ENCODE results near the gene SFXN5.

Gene SFXN5

DNA sequence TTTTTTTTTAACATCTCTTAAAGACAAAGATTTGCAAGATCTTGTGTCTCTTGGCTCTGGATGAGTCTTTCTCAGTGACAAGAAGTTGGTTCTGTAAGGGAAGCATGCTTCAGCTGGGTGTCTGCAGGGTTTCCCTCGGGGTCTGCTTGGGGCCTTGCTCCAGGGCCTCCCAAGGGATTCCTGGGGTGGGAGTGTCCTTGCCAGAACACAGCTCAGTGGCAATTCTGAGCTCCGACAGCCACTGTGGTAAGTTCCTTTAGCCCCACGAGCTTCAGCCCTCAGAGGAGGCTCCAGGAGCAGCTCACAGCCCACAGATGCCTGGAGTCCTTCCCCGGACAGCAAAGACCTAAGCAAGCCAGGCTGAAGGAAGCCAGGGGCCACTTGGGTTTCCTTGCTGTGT is 101.8 kb downstream of the SFXN5 start:
- FAIRE-seq = no peak

GRCh38 chr2:72968286-72968685 is 103.2 kb downstream of the SFXN5 start:
- FAIRE-seq = no peak

- FAIRE-seq = no peak
Observed at GRCh38 chr2:72965770-72966450, 105.6 kb downstream of the SFXN5 start.

DNA sequence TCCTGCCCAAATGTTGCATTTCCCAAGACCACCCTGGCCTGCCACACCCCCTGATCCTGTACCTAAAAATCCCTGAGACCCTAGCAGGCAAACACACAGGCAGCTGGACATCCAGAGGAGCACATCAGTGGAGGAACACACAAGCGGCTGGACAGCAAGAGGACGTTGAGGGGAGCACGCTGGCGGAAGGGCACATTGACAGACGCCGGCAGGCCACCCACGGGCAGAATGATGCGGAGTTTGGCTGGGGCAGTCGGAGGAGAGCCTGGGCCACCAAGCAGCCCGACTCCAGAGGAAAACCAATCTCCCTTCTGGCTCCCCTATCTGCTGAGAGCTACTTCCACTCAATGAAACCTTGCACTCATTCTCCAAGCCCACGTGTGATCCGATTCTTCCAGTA is 106.5 kb downstream of the SFXN5 start:
- no peak for FAIRE-seq

DNA sequence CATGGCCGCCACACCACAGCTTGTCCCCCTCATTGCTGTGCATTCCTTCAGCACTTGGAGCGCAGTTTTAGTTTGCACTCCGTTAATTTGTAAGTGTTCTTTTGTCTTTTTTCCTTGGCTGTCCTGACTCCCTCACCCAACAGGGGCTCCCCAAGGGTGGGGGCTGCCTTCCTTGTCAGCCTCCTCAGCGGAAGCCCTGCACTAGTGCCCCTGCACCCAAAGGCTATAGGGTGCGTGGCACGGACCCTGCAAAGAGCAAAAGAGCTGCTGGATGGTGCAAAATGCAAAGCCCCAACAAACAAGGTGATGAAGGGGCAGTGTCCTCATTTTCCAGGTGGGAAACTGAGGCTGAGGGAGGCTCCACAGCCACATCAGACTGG is 107.4 kb downstream of the SFXN5 start:
- no peak for FAIRE-seq

DNA sequence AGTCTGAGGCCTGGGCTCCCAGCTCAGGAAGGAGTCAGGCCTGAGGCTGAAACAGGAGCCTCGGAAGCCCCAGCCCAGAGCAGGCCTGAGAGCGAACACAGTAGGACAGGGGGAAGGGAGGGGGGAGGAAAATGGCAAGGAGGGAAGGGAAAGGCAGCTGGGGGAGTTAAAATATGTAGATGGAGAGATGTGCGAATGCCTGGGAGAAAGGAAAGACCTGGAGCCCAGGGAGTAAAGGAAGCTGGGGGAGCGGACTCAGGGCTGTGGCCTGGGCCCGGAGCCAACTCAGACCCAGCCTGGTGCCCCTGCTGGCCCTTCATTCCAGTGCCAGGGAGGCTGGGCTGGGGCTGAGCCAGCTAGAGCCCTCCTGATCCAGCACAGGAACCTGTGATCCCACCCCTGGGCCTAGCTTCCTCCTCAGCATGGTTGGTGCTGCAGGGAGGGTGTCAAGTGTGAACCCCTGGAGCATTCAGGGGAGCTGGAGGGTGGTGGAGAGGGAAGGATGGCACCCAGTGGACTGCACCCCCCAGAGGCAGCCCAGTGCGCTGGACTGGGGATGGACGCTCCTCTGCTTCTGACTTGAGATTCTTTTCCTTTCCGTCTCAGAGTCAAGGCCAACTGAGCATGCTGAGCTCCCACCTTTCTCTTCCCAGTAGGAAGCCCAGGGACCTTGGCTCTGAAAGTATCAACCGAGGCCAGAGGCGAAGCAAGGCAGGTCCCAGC is 107.9 kb downstream of the SFXN5 start:
- no peak for FAIRE-seq

DNA sequence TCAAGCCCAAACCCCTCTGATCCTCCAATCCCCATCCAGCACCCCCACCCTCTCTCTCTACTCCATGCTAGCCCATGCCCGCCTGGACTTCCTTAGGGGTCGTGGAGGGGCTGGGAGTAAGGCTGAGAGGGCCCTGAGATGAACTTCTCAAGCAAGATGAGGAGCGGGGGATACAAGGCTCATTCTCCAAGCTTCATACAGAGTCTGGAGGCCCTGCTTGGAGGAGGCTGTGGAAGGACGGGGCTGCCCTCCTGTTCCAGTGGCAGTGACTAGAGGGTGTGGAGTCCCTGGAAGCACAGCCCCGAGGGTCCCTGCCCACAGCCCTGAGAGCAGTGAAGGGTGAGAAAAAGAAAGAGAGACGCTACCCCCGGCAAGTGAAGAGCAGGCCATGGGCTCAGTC is 108.6 kb downstream of the SFXN5 start:
- no peak for FAIRE-seq

- no peak for FAIRE-seq
Observed at GRCh38 chr2:72961853-72962468, 109.6 kb downstream of the SFXN5 start.

GRCh38 chr2:72961036-72961720 is 110.3 kb downstream of the SFXN5 start:
- no peak for FAIRE-seq

GRCh38 chr2:72959995-72960981 is 111.2 kb downstream of the SFXN5 start:
- no peak for FAIRE-seq

- FAIRE-seq = no peak
Observed at GRCh38 chr2:72959554-72959953, 112.0 kb downstream of the SFXN5 start.

DNA sequence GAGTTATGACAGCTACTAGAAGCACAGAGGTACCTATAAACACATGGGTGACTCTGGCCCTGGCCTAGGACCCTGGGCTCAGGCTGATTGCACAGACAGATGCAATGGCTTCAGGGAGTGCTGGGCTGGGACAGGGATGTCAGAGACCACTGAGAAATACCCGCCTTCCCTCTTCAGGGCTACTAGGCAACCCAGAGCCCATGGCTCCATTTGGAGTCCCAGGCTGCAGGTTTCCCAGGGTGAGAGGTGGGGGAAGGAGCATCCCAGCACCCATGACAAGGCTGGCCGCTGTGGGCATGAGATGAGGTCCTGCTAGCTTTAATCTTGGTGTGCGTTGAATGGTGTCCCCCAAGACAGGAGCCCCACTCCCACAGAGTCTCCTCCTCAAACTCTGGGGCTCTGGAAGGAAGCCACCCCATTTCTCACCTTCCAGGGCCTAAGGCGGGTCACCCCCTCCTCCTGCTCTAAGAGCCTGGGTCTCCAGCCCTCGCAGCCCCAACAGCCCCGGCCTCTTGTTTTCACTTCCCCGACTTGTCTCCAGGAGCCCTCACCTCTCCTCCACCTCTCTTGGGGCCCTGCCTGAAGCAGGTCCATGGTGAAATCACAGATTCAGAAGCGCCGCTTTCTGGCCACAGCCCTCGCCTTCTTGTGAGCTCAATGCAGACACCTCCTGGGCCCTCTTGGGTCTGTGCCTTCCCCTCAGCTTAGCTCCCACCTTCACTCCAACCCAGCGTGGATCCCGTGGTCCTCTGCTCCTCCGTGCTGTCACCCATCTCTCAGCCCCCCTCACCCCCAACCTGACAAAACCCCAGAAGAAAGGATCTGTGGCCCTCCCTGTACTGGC is 112.7 kb downstream of the SFXN5 start:
- FAIRE-seq = no peak

- no peak for FAIRE-seq
Observed at GRCh38 chr2:72956936-72957335, 114.6 kb downstream of the SFXN5 start.

GRCh38 chr2:72956050-72956395 is 115.5 kb downstream of the SFXN5 start:
- no peak for FAIRE-seq

GRCh38 chr2:72955228-72956049 is 116.1 kb downstream of the SFXN5 start:
- FAIRE-seq = no peak

- FAIRE-seq = no peak
Observed at GRCh38 chr2:72954376-72955227, 116.9 kb downstream of the SFXN5 start.

- no peak for FAIRE-seq
Observed at GRCh38 chr2:72953976-72954375, 117.5 kb downstream of the SFXN5 start.

GRCh38 chr2:72953528-72953927 is 118.0 kb downstream of the SFXN5 start:
- no peak for FAIRE-seq

- no peak for FAIRE-seq
Observed at GRCh38 chr2:72952961-72953360, 118.6 kb downstream of the SFXN5 start.

All from A204.1 (cell line).